ENCODE results near the gene TTLL1.

DNA sequence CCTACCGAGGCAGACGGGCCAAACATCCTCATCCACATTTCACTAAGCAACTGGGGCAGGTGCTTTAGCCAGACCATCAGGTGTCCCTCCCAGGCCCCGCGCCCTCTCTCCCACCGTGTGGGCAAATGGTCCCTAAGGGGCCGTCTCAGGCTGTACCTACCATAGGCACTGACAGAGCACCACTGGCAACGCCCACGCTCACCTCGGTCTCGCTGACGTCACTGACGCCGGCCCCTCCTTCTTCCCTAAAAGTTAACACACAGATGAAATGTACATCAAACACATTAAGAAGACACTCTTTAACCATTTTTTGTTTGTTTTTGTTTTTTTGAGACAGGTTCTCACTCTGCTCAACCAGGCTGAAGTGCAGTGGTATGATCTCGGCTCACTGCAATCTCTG, 9.4 kb downstream of the TTLL1 start:
- TF ChIP-seq EZH2phosphoT487 (IDR thresholded peaks at IDR 0.05; ENCODE audit: borderline replicate concordance, low read length), result no peak
- TF ChIP-seq, protein P1, sequence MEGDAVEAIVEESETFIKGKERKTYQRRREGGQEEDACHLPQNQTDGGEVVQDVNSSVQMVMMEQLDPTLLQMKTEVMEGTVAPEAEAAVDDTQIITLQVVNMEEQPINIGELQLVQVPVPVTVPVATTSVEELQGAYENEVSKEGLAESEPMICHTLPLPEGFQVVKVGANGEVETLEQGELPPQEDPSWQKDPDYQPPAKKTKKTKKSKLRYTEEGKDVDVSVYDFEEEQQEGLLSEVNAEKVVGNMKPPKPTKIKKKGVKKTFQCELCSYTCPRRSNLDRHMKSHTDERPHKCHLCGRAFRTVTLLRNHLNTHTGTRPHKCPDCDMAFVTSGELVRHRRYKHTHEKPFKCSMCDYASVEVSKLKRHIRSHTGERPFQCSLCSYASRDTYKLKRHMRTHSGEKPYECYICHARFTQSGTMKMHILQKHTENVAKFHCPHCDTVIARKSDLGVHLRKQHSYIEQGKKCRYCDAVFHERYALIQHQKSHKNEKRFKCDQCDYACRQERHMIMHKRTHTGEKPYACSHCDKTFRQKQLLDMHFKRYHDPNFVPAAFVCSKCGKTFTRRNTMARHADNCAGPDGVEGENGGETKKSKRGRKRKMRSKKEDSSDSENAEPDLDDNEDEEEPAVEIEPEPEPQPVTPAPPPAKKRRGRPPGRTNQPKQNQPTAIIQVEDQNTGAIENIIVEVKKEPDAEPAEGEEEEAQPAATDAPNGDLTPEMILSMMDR (IDR thresholded peaks at IDR 0.05; ENCODE audit: low read depth, low read length, poor library complexity, severe bottlenecking), result no peak

Measured in DOHH2 (cell line).